Mesodermal cell (in vitro differentiated cells): Measurements from ENCODE around the gene RRP8.

Source experiments
- H3K27ac ChIP-seq: 2 replicates; pipeline ENCODE4 v1.7.0; 2013; ENCODE audit warnings: mild to moderate bottlenecking, low read depth, low read length, moderate library complexity; ENCODE audit not compliant: severe bottlenecking
- H3K36me3 ChIP-seq: 2 replicates; pipeline ENCODE4 v1.7.1; 2013; ENCODE audit warnings: mild to moderate bottlenecking, low read length, moderate library complexity; ENCODE audit not compliant: control insufficient read depth, insufficient read depth
- H3K4me1 ChIP-seq: one replicate; pipeline ENCODE4 v1.7.1; 2013; ENCODE audit warnings: mild to moderate bottlenecking, low read length; ENCODE audit not compliant: insufficient read depth, control insufficient read depth, poor library complexity, severe bottlenecking
- H3K4me3 ChIP-seq: 2 replicates; pipeline ENCODE4 v1.7.0; 2013; ENCODE audit warnings: low read length, control low read depth, mild to moderate bottlenecking; ENCODE audit not compliant: insufficient read depth, poor library complexity, severe bottlenecking; ENCODE audit errors: extremely low read depth
- H3K9me3 ChIP-seq: 2 replicates; pipeline ENCODE4 v1.7.1; 2013; ENCODE audit warnings: mild to moderate bottlenecking, low read length, moderate library complexity; ENCODE audit not compliant: control insufficient read depth
- WGBS, 2 experiments: methylation state at CpG; one replicate each; pipeline ENCODE4 v1.1.5; 2013; ENCODE audit warnings: missing lambda C conversion rate in 2 of 2; ENCODE audit not compliant: insufficient coverage in 2 of 2; 5-methylcytosine and 5-hydroxymethylcytosine counted together

The RRP8 gene

DNA sequence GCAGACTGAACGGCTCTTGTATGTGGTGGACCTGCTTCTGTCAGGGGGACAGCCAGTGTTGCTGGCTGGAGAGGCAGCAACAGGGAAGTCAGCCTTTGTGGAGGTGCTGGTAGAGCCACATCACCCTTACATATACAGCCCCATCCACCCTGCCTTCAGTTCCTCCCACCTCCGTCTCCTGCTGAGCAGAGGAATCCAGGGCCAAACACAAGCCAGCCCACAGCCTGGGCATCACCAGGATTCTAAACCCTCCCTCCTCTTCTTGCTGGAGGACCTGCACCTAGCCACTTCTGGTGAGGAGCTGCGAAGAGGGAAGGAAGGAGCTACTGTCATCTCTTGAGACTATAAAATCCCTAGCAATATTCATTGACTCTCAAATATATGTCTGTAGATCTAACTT is 54.8 kb downstream of the RRP8 start:
- H3K4me1 ChIP-seq = no peaks in the 10 kb centered on the region
- H3K27ac ChIP-seq = no peak overlapping the region
- 92 to 100% methylated on average over 1 to 2 of the region's 3 CpGs for WGBS, 2 experiments
- H3K36me3 ChIP-seq = peaks cover 30% of the 10 kb centered on the region
- H3K9me3 ChIP-seq = no peaks in the 10 kb centered on the region
- H3K4me3 ChIP-seq = no peak overlapping the region

DNA sequence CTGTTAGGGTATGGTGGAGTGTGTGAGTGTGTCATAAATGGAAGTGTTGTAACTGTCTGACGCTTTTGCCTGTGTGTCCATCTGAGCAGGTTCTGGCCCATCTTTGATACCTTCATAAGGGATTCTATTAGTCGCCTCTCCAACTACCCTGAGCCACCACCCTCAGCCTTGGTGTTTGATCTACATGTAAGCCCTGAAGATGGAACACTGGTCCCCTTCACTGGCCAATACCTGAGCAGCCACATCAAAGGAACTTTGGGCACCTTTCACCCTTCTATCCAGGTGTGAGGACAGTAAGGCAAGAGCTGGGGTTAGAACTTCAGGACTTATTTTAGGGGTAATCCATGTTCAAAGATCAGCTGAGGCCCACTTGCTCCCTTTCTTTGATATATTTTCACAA is 55.3 kb downstream of the RRP8 start:
- 89 to 90% methylated on average over 2 of the region's 2 CpGs for WGBS, 2 experiments
- Histone ChIP-seq H3K4me3 (no peak overlapping the region), H3K9me3 (no peaks in the 10 kb centered on the region), H3K36me3 (peaks cover 30% of the 10 kb centered on the region), H3K27ac (no peak overlapping the region), H3K4me1 (no peaks in the 10 kb centered on the region)

- Histone ChIP-seq H3K4me3 (no peak overlapping the region), H3K36me3 (peaks cover 30% of the 10 kb centered on the region), H3K4me1 (no peaks in the 10 kb centered on the region), H3K27ac (no peak overlapping the region), H3K9me3 (no peaks in the 10 kb centered on the region)
- 91 to 97% methylated on average over 5 to 6 of the region's 6 CpGs for WGBS, 2 experiments
These were observed 56.2 kb downstream of the RRP8 start for GRCh38 chr11:6547177-6547576.

- Histone ChIP-seq H3K27ac (no peak overlapping the region), H3K4me1 (no peaks in the 10 kb centered on the region), H3K4me3 (no peak overlapping the region), H3K9me3 (no peaks in the 10 kb centered on the region), H3K36me3 (peaks cover 30% of the 10 kb centered on the region)
- WGBS, 2 experiments = 91 to 94% methylated on average over 6 to 7 of the region's 8 CpGs
These were observed 56.7 kb downstream of the RRP8 start for GRCh38 chr11:6546735-6547134.

GRCh38 chr11:6545917-6546605 is 57.4 kb downstream of the RRP8 start:
- Histone ChIP-seq H3K4me1 (no peaks in the 10 kb centered on the region), H3K36me3 (peaks cover 30% of the 10 kb centered on the region), H3K9me3 (no peaks in the 10 kb centered on the region), H3K4me3 (no peak overlapping the region), H3K27ac (no peak overlapping the region)
- 92 to 95% methylated on average over 12 to 14 of the region's 14 CpGs for WGBS, 2 experiments
